ENCODE measurements around the gene HAND1. TPM values are rescaled to one million over a fixed set of nuclear protein-coding genes. Genes with fewer than 3 reads are reported as not detected.
"Not testable (repeated sequence)": the region's sequence is repeated elsewhere in the genome, so short reads cannot be mapped to it uniquely, and the experiment has no call there.

Gene HAND1
- not detected for total RNA-seq

- no peaks in the 10 kb centered on the region for H3K9me3 ChIP-seq (ENCODE audit: low read depth, low read length)
Observed at GRCh38 chr5:154478224-154478565, at the start of gene HAND1. Gene HAND1 (minus strand): TSS chr5:154478227. CDS start chr5:154478008, 219 bp downstream.

GRCh38 chr5:154526231-154527226 is 48.5 kb upstream of the HAND1 start:
- Histone ChIP-seq H3K4me3 (ENCODE audit: low read length) (no peak overlapping the region), H3K27me3 (ENCODE audit: insufficient read depth, low read length) (no peaks in the 10 kb centered on the region), H3K4me1 (ENCODE audit: insufficient read depth, low read length) (no peaks in the 10 kb centered on the region), H3K9me3 (ENCODE audit: low read depth, low read length) (no peaks in the 10 kb centered on the region)

More at GRCh38 chr5:154478224-154478565, at the start of gene HAND1:
- peaks cover 59% of the 10 kb centered on the region for H3K4me1 ChIP-seq (ENCODE audit: insufficient read depth, low read length)
- no peak within 1 kb of the TSS for H3K4me3 ChIP-seq (ENCODE audit: low read length)
- peaks cover 98% of the 10 kb centered on the region for H3K27me3 ChIP-seq (ENCODE audit: insufficient read depth, low read length)

- Histone ChIP-seq H3K27me3 (ENCODE audit: insufficient read depth, low read length) (peaks cover 13% of the 10 kb centered on the region), H3K4me3 (ENCODE audit: low read length) (no peak overlapping the region), H3K9me3 (ENCODE audit: low read depth, low read length) (no peaks in the 10 kb centered on the region), H3K4me1 (ENCODE audit: insufficient read depth, low read length) (no peaks in the 10 kb centered on the region)
Observed at GRCh38 chr5:154524859-154525258, 46.8 kb upstream of the HAND1 start.

- peaks cover 18% of the 10 kb centered on the region for H3K27me3 ChIP-seq (ENCODE audit: insufficient read depth, low read length)
- no peaks in the 10 kb centered on the region for H3K4me1 ChIP-seq (ENCODE audit: insufficient read depth, low read length)
- no peaks in the 10 kb centered on the region for H3K9me3 ChIP-seq (ENCODE audit: low read depth, low read length)
- no peak overlapping the region for H3K4me3 ChIP-seq (ENCODE audit: low read length)
Observed at GRCh38 chr5:154524181-154524580, 46.2 kb upstream of the HAND1 start.

- no peaks in the 10 kb centered on the region for H3K4me1 ChIP-seq (ENCODE audit: insufficient read depth, low read length)
- H3K27me3 ChIP-seq (ENCODE audit: insufficient read depth, low read length): peaks cover 18% of the 10 kb centered on the region
- H3K4me3 ChIP-seq (ENCODE audit: low read length): no peak overlapping the region
- no peaks in the 10 kb centered on the region for H3K9me3 ChIP-seq (ENCODE audit: low read depth, low read length)
Observed at GRCh38 chr5:154523709-154524108, 45.7 kb upstream of the HAND1 start.

- H3K4me3 ChIP-seq (ENCODE audit: low read length): no peak overlapping the region
- no peaks in the 10 kb centered on the region for H3K9me3 ChIP-seq (ENCODE audit: low read depth, low read length)
- H3K4me1 ChIP-seq (ENCODE audit: insufficient read depth, low read length): no peaks in the 10 kb centered on the region
- peaks cover 18% of the 10 kb centered on the region for H3K27me3 ChIP-seq (ENCODE audit: insufficient read depth, low read length)
Observed at GRCh38 chr5:154523104-154523503, 45.1 kb upstream of the HAND1 start.

GRCh38 chr5:154522284-154522683 is 44.3 kb upstream of the HAND1 start:
- Histone ChIP-seq H3K27me3 (ENCODE audit: insufficient read depth, low read length) (peaks cover 18% of the 10 kb centered on the region), H3K9me3 (ENCODE audit: low read depth, low read length) (no peaks in the 10 kb centered on the region), H3K4me3 (ENCODE audit: low read length) (no peak overlapping the region), H3K4me1 (ENCODE audit: insufficient read depth, low read length) (no peaks in the 10 kb centered on the region)

- H3K27me3 ChIP-seq (ENCODE audit: insufficient read depth, low read length): peaks cover 18% of the 10 kb centered on the region
- H3K9me3 ChIP-seq (ENCODE audit: low read depth, low read length): no peaks in the 10 kb centered on the region
- no peak overlapping the region for H3K4me3 ChIP-seq (ENCODE audit: low read length)
- no peaks in the 10 kb centered on the region for H3K4me1 ChIP-seq (ENCODE audit: insufficient read depth, low read length)
Observed at GRCh38 chr5:154521756-154522155, 43.7 kb upstream of the HAND1 start.

- no peak overlapping the region for H3K4me3 ChIP-seq (ENCODE audit: low read length)
- no peaks in the 10 kb centered on the region for H3K9me3 ChIP-seq (ENCODE audit: low read depth, low read length)
- peaks cover 18% of the 10 kb centered on the region for H3K27me3 ChIP-seq (ENCODE audit: insufficient read depth, low read length)
- H3K4me1 ChIP-seq (ENCODE audit: insufficient read depth, low read length): no peaks in the 10 kb centered on the region
Observed at GRCh38 chr5:154520861-154521453, 42.9 kb upstream of the HAND1 start.

GRCh38 chr5:154519359-154519758 is 41.3 kb upstream of the HAND1 start:
- Histone ChIP-seq H3K9me3 (ENCODE audit: low read depth, low read length) (no peaks in the 10 kb centered on the region), H3K4me1 (ENCODE audit: insufficient read depth, low read length) (no peaks in the 10 kb centered on the region), H3K27me3 (ENCODE audit: insufficient read depth, low read length) (peaks cover 18% of the 10 kb centered on the region)

GRCh38 chr5:154518438-154518867 is 40.4 kb upstream of the HAND1 start:
- Histone ChIP-seq H3K27me3 (ENCODE audit: insufficient read depth, low read length) (peaks cover 18% of the 10 kb centered on the region), H3K9me3 (ENCODE audit: low read depth, low read length) (no peaks in the 10 kb centered on the region), H3K4me3 (ENCODE audit: low read length) (no peak overlapping the region), H3K4me1 (ENCODE audit: insufficient read depth, low read length) (no peaks in the 10 kb centered on the region)

More at GRCh38 chr5:154519359-154519758, 41.3 kb upstream of the HAND1 start:
- H3K4me3 ChIP-seq (ENCODE audit: low read length): no peak overlapping the region

- Histone ChIP-seq H3K4me1 (ENCODE audit: insufficient read depth, low read length) (no peaks in the 10 kb centered on the region), H3K9me3 (ENCODE audit: low read depth, low read length) (no peaks in the 10 kb centered on the region), H3K4me3 (ENCODE audit: low read length) (no peak overlapping the region), H3K27me3 (ENCODE audit: insufficient read depth, low read length) (peaks cover 18% of the 10 kb centered on the region)
Observed at GRCh38 chr5:154517810-154518437, 39.9 kb upstream of the HAND1 start.

- H3K4me1 ChIP-seq (ENCODE audit: insufficient read depth, low read length): no peaks in the 10 kb centered on the region
- H3K27me3 ChIP-seq (ENCODE audit: insufficient read depth, low read length): peaks cover 18% of the 10 kb centered on the region
- no peak overlapping the region for H3K4me3 ChIP-seq (ENCODE audit: low read length)
- H3K9me3 ChIP-seq (ENCODE audit: low read depth, low read length): no peaks in the 10 kb centered on the region
Observed at GRCh38 chr5:154517181-154517580, 39.2 kb upstream of the HAND1 start.

- H3K4me3 ChIP-seq (ENCODE audit: low read length): no peak overlapping the region
- peaks cover 18% of the 10 kb centered on the region for H3K27me3 ChIP-seq (ENCODE audit: insufficient read depth, low read length)
- H3K9me3 ChIP-seq (ENCODE audit: low read depth, low read length): no peaks in the 10 kb centered on the region
- no peaks in the 10 kb centered on the region for H3K4me1 ChIP-seq (ENCODE audit: insufficient read depth, low read length)
Observed at GRCh38 chr5:154516475-154516874, 38.4 kb upstream of the HAND1 start.

- H3K9me3 ChIP-seq (ENCODE audit: low read depth, low read length); H3K4me3 ChIP-seq (ENCODE audit: low read length); H3K4me1 ChIP-seq (ENCODE audit: insufficient read depth, low read length): not testable (repeated sequence)
- peaks cover 12% of the 10 kb centered on the region for H3K27me3 ChIP-seq (ENCODE audit: insufficient read depth, low read length)
Observed at GRCh38 chr5:154515488-154515887, 37.5 kb upstream of the HAND1 start.
